Measurements from ENCODE around the gene FAM98B. TPM values are rescaled to one million over a fixed set of nuclear protein-coding genes. Genes with fewer than 3 reads are reported as not detected.

The FAM98B gene
- total RNA-seq, 1 donor from 2014 or later: 5.5 TPM

GRCh38 chr15:38460543-38460942 lies 6.6 kb downstream of the FAM98B start:
- DNase-seq (ENCODE audit: low spot score) (no peak), ATAC-seq (no peak)

DNA sequence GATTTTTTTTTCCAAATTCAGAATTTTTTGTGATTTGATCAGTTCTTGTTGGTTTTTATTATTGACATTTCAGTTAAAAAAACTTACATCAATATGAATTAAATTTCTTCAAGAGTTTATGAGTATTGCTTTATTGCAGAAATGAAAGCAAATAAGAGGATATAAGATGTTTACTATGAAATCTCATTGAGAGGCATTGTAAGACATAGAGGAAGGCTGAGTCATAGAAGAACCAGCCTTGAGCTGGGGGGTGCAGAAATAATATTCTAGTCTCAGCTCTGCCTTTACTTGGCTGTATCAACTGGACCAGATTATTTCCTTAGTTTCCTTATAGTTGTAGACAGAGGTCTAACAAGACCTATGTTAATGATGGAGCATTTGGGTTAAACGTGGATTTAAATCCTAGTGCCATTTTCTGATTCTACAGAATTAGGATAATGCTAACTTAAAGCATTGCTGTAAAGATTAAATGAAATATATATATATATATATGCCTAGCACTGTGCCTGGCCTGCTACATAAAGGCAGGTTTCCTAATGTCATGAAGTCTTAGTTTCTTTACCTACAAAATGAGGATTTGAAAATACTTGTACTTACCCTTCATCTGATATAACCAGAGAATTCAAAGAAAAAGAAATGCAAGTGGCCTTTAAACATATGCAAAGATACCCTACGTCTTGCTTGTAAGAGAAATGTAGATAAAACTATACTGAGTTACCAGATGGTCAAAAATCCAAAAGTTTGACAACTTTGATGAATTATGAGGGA lies 7.3 kb downstream of the FAM98B start:
- DNase-seq (ENCODE audit: low spot score) (no peak), ATAC-seq (no peak)

GRCh38 chr15:38463893-38464292 lies 10.0 kb downstream of the FAM98B start:
- peak; percentile 59 for ATAC-seq

DNA sequence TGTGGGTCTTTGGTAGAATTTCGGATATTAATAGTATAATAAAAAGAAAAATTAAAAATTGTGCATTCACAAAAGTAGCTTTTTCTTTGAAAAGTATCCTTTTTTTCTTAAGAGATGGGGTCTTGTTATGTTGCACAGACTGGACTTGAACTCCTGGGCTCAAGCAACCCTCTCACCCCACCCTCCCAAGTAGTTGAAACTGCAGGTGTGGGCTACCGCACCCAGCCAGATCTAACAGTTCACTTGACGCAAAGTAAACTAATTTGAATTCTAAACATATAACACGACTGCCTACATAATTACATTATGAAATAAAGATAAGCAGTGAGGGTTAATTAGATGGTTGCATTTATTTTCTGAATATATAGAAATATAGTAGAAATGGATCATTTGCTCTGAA lies 10.7 kb downstream of the FAM98B start:
- DNase-seq (ENCODE audit: low spot score) (no peak), ATAC-seq (no peak)

More at GRCh38 chr15:38463893-38464292, 10.0 kb downstream of the FAM98B start:
- DNase-seq (ENCODE audit: low spot score): no peak

- ATAC-seq (no peak), DNase-seq (ENCODE audit: low spot score) (no peak)
These were observed 16.9 kb downstream of the FAM98B start for GRCh38 chr15:38470816-38471215.

DNA sequence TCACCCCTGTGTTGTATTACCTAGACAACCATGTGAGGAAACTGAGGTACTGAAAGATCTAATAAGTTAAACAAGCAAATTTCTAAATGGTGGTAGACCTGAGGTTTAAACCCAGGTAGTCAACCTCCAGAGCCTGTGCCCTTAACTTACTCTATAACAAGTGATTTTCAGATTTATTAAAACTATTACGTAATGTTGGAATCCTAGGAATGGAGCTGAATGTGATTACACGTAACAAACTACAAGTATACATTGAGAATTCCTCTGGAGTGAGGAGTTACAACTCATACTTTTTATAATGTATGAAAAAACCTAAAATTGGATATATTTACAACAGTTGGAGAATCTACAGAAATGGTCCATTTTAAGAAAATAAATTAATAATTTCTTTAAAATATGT lies 18.0 kb downstream of the FAM98B start:
- DNase-seq (ENCODE audit: low spot score) (no peak), ATAC-seq (no peak)

DNA sequence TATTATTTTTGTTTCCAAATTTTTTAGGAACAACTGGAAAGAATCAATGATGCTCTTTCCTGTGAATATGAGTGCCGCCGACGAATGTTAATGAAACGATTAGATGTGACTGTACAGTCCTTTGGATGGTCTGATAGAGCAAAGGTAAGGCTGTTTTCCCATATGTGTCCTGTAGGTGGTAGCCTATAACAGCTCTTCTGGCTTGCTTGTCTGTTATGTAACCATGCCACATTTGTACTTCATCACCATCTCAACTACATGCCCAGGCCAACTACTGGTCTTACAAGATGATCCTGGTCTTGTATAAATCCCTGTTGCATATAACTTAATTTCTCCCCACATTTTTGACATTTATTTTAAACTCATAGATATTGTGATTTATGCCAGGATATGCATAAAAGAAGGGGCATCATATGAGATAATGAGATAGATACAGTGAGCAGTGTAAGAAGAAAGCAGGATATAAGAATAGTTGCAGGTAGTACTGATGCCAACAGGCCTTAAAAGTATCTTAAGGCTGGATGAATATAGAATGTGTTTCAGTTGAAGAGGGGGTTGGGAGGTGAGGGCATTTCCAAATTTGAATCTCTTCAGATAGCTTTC lies 20.3 kb downstream of the FAM98B start:
- peak; percentile 99 for ATAC-seq
- DNase-seq (ENCODE audit: low spot score): no peak

GRCh38 chr15:38475361-38475760 lies 21.4 kb downstream of the FAM98B start:
- ATAC-seq (no peak), DNase-seq (ENCODE audit: low spot score) (no peak)

DNA sequence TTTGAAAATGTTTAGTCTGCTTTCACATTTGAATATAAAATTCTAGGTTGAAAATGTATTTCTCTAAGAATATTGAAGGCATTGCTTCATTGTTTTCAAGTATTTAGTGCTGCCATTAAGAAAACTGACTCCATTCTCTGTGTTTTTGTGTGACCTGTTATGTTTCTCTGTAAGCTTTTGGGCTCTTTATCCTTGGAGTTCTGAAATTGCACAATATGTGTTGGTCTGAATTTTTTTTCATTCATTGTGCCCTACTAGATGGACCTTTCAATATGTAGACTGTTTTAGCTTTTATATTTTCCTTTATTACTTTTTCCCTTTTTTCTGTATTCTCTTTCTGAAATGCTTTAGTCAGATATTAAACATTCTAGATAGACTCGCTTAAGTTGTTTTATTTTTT lies 22.2 kb downstream of the FAM98B start:
- ATAC-seq (no peak), DNase-seq (ENCODE audit: low spot score) (no peak)

DNA sequence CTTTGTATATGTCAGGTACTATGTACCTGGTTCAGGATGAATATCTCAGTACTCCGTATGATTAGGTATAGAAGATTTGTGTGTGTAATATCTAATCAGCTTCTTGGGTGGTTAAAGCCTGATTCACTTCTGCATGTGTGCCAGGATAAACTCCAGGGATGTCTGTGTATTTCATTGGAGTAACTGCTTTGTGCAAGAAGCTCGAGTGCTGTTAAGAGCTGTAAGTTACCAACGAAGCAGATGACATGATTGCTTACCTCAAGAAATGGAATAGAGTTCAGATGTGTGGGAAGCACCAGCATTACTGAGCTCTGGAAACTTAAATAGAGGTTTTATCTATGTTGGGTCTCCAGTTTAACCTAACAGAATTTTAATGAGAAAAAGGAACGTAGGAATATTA lies 23.7 kb downstream of the FAM98B start:
- ATAC-seq (no peak), DNase-seq (ENCODE audit: low spot score) (no peak)

- no peak for DNase-seq (ENCODE audit: low spot score)
These were observed 25.3 kb downstream of the FAM98B start for GRCh38 chr15:38479266-38479665.

DNA sequence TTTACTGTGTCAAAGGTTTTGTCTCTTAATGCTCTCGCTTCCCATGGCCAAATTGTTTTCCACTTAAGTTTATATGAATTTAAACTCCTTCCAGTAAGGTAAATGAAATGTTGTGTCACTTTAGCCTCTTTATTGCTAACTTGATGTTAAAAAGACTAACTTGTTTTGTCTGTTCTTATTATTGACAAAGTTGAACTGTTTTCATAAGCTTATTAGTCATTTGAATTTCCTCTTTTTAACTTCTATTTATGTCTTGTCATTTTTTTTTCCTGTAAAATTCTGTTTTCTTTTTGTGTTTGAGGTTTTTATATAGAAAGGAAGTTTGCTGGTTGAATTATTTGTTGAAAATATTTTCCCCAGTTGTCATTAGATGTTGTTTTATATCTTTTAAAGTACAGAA lies 25.8 kb downstream of the FAM98B start:
- DNase-seq (ENCODE audit: low spot score): no peak
- no peak for ATAC-seq

More at GRCh38 chr15:38479266-38479665, 25.3 kb downstream of the FAM98B start:
- no peak for ATAC-seq

GRCh38 chr15:38481113-38481512 lies 27.2 kb downstream of the FAM98B start:
- DNase-seq (ENCODE audit: low spot score): no peak
- no peak for ATAC-seq

DNA sequence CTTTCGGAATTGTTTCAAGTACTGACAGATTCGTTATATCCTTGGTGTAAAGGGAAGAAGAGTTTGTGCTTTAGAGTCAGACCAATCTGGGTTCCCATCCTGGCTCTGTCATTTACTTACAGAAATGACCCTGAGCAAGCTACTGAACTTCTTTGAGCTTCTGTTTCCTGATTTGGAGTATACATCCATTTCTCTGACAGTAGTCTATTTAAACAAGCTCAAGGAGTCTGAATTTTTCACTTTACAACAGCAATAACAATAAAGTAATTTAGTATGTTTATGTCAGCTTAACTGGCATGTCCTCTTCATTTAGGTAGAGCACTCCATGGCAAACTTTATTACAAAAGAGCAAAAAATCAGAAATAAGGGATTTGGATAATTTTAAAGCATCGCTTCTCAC lies 27.8 kb downstream of the FAM98B start:
- DNase-seq (ENCODE audit: low spot score): no peak
- ATAC-seq: no peak

GRCh38 chr15:38482572-38482971 lies 28.6 kb downstream of the FAM98B start:
- no peak for ATAC-seq

DNA sequence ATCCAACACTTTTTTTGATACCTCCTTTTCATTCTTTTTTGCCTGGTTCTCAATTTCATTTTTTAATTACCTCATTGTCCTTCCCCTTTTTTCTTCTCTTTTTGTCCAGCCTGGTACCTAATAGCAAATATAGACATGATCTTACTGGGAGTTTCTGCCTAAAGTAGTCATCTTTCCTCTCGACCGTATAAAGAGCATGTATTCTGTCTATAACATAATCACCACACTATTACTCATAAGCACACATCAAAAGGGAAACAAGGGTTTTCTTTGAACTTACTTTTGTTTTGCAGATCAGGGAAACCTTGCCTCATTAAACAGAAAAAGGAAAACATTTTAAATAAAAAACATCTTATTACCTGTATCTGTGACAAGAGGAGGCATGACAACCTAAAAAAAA lies 33.0 kb downstream of the FAM98B start:
- ATAC-seq (no peak), DNase-seq (ENCODE audit: low spot score) (no peak)

More at GRCh38 chr15:38482572-38482971, 28.6 kb downstream of the FAM98B start:
- DNase-seq (ENCODE audit: low spot score): no peak

DNA sequence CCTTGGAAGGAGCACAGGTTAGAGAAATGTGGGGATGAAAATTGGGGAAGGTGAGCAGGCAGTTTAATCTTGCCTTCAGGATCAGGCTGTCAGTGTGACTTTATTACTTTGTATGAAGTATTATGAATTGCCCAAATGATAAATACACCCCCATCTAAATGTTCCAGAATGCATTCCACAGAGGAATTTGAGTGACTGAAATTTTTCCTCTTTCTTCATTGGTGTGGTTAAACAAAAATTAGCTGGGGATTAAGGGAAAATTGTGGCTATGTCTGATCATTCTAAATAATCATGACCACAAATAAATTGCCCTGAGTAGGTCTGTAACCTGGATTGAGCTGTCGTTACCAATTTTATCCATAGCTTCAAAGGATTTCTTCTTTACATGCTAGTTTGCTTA lies 33.5 kb downstream of the FAM98B start:
- no peak for DNase-seq (ENCODE audit: low spot score)
- no peak for ATAC-seq

GRCh38 chr15:38490242-38490922 lies 36.5 kb downstream of the FAM98B start:
- ATAC-seq: no peak
- DNase-seq (ENCODE audit: low spot score): no peak

DNA sequence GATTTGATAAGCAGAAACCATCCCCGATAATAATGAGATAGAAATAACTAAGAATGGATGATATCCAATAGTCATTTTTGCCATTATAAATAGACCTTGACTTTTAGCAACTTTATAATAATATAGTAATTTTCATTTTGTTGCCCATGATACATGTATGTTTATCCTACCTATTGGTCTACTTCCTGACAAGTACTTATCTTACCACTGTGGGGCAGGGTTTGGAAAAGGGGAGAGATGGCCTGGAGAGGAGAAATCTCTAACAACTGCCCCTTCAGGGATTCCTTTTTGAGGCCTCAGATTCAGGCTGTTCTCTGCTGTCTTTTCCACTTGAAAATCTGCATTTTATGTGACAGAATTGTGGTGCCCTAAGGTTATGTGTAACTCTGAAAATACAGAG lies 42.2 kb downstream of the FAM98B start:
- DNase-seq (ENCODE audit: low spot score) (no peak), ATAC-seq (no peak)

- DNase-seq (ENCODE audit: low spot score) (no peak), ATAC-seq (no peak)
These were observed 45.7 kb downstream of the FAM98B start for GRCh38 chr15:38499651-38500050.

GRCh38 chr15:38503496-38503895 lies 49.6 kb downstream of the FAM98B start:
- ATAC-seq (no peak), DNase-seq (ENCODE audit: low spot score) (no peak)

Data from left lobe of liver (tissue), 2 donors.